MCF 10A (cell line): ENCODE data around the gene TPD52L1. TPM values are rescaled to one million over a fixed set of nuclear protein-coding genes. Genes with fewer than 3 reads are reported as not detected.

Experiments
- BruUV-seq: library from RNA; stranded (reverse); fragments of 400-500 nt; replicated peaks from 2 replicates; lab custom pipeline; 2021; lab: Mats Ljungman, UMichigan
- CTCF ChIA-PET: fragments of 300-600 bp; sonication (Branson Sonifier 250); formaldehyde crosslinking; extraction: SDS; loops from one replicate; lab custom pipeline; 2021; ENCODE audit warnings: antibody characterized with exemption, inconsistent platforms; lab: Yijun Ruan, JAX
- POLR2A ChIA-PET: fragments of 300-600, 350-650 bp; sonication (Branson Sonifier 250); formaldehyde crosslinking; extraction: SDS; loops from one replicate; lab custom pipeline; 2020; ENCODE audit warnings: antibody characterized with exemption, inconsistent platforms; lab: Yijun Ruan, JAX
- DNase-seq: peaks from one replicate; pipeline ENCODE4 v3.0.0-alpha.2; 2018; ENCODE audit not compliant: unreplicated experiment
- H3K27ac Mint-ChIP-seq: one replicate; pipeline ENCODE4 v1.8.0; 2022; ENCODE audit warnings: mild to moderate bottlenecking, low read depth, mixed read lengths; ENCODE audit not compliant: unreplicated experiment
- H3K27me3 Mint-ChIP-seq: one replicate; pipeline ENCODE4 v1.8.0; 2022; ENCODE audit warnings: mixed read lengths; ENCODE audit not compliant: insufficient read depth, unreplicated experiment
- H3K36me3 Mint-ChIP-seq: one replicate; pipeline ENCODE4 v1.8.0; 2022; ENCODE audit warnings: mild to moderate bottlenecking, moderate library complexity, mixed read lengths; ENCODE audit not compliant: insufficient read depth, unreplicated experiment
- H3K4me1 Mint-ChIP-seq: one replicate; pipeline ENCODE4 v1.8.0; 2022; ENCODE audit warnings: mixed read lengths; ENCODE audit not compliant: insufficient read depth, unreplicated experiment
- H3K4me3 Mint-ChIP-seq: one replicate; pipeline ENCODE4 v1.8.0; 2022; ENCODE audit warnings: mild to moderate bottlenecking, moderate library complexity, mixed read lengths; ENCODE audit not compliant: unreplicated experiment
- H3K9me3 Mint-ChIP-seq: one replicate; pipeline ENCODE4 v1.8.0; 2022; ENCODE audit warnings: mixed read lengths; ENCODE audit not compliant: unreplicated experiment
- CTCF ChIP-seq: fragments of 200-600 bp; IDR thresholded peaks from one replicate; pipeline ENCODE4 v1.8.0; 2022; ENCODE audit warnings: antibody characterized with exemption, mild to moderate bottlenecking; ENCODE audit not compliant: unreplicated experiment
- intact Hi-C: fragments of 100-400 bp; cut with micrococcal nuclease; formaldehyde crosslinking; loops from 2 replicates; pipeline ENCODE4 v1.14.1; 2022
- total RNA-seq: library from RNA; stranded (reverse); gene quantifications from 2 replicates; pipeline ENCODE4 v1.2.3, GENCODE V29; 2022

TPD52L1 gene
- total RNA-seq, 1 experiment from 2014 or later = 69.5 TPM

- H3K27ac Mint-ChIP-seq = no peak overlapping the region
- H3K27me3 Mint-ChIP-seq = no peaks in the 10 kb centered on the region
- H3K9me3 Mint-ChIP-seq = no peaks in the 10 kb centered on the region
- DNase-seq = no peak
- H3K36me3 Mint-ChIP-seq = no peaks in the 10 kb centered on the region
- ChIA-PET CTCF (interaction anchor here (0.7 to 2.5 kb wide), 4 partner anchors 9 to 757 kb away, joined by 3 to 12 read pairs (median 6); partner anchors contain the start of gene TPD52L1), POLR2A (interaction anchor here (0.6 to 1.9 kb wide), 4 partner anchors 10 to 98 kb away, joined by 3 to 8 read pairs (median 4); partner anchors contain the start of gene TPD52L1)
- BruUV-seq = no TSS peak
- intact Hi-C loops = no loop called here
- no peak overlapping the region for H3K4me3 Mint-ChIP-seq
- no peak for TF ChIP-seq CTCF
- peaks cover 11% of the 10 kb centered on the region for H3K4me1 Mint-ChIP-seq
Measured at GRCh38 chr6:125164696-125165095, 11.1 kb downstream of the TPD52L1 start.

- BruUV-seq = no TSS peak
- peaks cover 17% of the 10 kb centered on the region for H3K4me1 Mint-ChIP-seq
- H3K9me3 Mint-ChIP-seq = no peaks in the 10 kb centered on the region
- no peak for DNase-seq
- POLR2A ChIA-PET = interaction anchor here (0.6 to 1.9 kb wide), 4 partner anchors 10 to 97 kb away, joined by 3 to 8 read pairs (median 4); partner anchors contain the start of gene TPD52L1
- H3K27ac Mint-ChIP-seq = no peak overlapping the region
- intact Hi-C loops = no loop called here
- H3K4me3 Mint-ChIP-seq = no peak overlapping the region
- H3K27me3 Mint-ChIP-seq = no peaks in the 10 kb centered on the region
- no peak for TF ChIP-seq CTCF
- no peaks in the 10 kb centered on the region for H3K36me3 Mint-ChIP-seq
- CTCF ChIA-PET = interaction anchor here (1.3 to 2.5 kb wide), 3 partner anchors 10 to 14 kb away, joined by 3 to 12 read pairs (median 7); partner anchors contain the start of gene TPD52L1
Measured at GRCh38 chr6:125165256-125165655, 11.7 kb downstream of the TPD52L1 start.

GRCh38 chr6:125165776-125166175 lies 12.2 kb downstream of the TPD52L1 start:
- Mint-ChIP-seq H3K27ac (no peak overlapping the region), H3K27me3 (no peaks in the 10 kb centered on the region), H3K36me3 (no peaks in the 10 kb centered on the region), H3K4me1 (peaks cover 22% of the 10 kb centered on the region), H3K4me3 (no peak overlapping the region), H3K9me3 (no peaks in the 10 kb centered on the region)
- no TSS peak for BruUV-seq
- no peak for TF ChIP-seq CTCF
- CTCF ChIA-PET = interaction anchor here (0.9 to 2.5 kb wide), 4 partner anchors 10 to 27 kb away, joined by 3 to 12 read pairs (median 5); partner anchors contain the start of gene TPD52L1
- POLR2A ChIA-PET = interaction anchor here (0.7 to 1.9 kb wide), 3 partner anchors 11 to 1453 kb away, joined by 3 to 8 read pairs (median 4); partner anchors contain the start of gene TPD52L1
- intact Hi-C loops = no loop called here
- no peak for DNase-seq

GRCh38 chr6:125166711-125167110 lies 13.1 kb downstream of the TPD52L1 start:
- H3K27me3 Mint-ChIP-seq = no peaks in the 10 kb centered on the region
- no peak for TF ChIP-seq CTCF
- H3K4me1 Mint-ChIP-seq = peaks cover 23% of the 10 kb centered on the region
- ChIA-PET POLR2A (interaction anchor here (0.7 to 1.9 kb wide), 2 partner anchors 13 to 1454 kb away, joined by 3 to 4 read pairs; partner anchors contain the start of gene TPD52L1), CTCF (interaction anchor here (0.7 to 2.5 kb wide), 4 partner anchors 9 to 13 kb away, joined by 3 to 12 read pairs (median 6); partner anchors contain the start of gene TPD52L1)
- intact Hi-C loops = no loop called here
- H3K36me3 Mint-ChIP-seq = no peaks in the 10 kb centered on the region
- no peak overlapping the region for H3K27ac Mint-ChIP-seq
- no TSS peak for BruUV-seq
- no peaks in the 10 kb centered on the region for H3K9me3 Mint-ChIP-seq
- H3K4me3 Mint-ChIP-seq = no peak overlapping the region
- no peak for DNase-seq
